ENCODE results near the gene OTOG.

GRCh38 chr11:17642980-17643379 is 95.9 kb downstream of the OTOG start:
- no peak for TF ChIP-seq CTCF (IDR thresholded peaks at IDR 0.05; ENCODE audit: low read length)
- no peak for TF ChIP-seq EZH2 (optimal IDR thresholded peaks at IDR 0.05; ENCODE audit: low read depth, low read length)
